HTERT RPE-1 (cell line): ENCODE data around the gene TAS2R30.

ENCODE experiments used
- in situ Hi-C: fragments of 300-500 bp; cut with MboI; formaldehyde crosslinking; loops from 4 replicates; pipeline ENCODE4 v1.14.3; 2020; ENCODE audit warnings: low sequenced_read_pairs

TAS2R30 gene, protein sequence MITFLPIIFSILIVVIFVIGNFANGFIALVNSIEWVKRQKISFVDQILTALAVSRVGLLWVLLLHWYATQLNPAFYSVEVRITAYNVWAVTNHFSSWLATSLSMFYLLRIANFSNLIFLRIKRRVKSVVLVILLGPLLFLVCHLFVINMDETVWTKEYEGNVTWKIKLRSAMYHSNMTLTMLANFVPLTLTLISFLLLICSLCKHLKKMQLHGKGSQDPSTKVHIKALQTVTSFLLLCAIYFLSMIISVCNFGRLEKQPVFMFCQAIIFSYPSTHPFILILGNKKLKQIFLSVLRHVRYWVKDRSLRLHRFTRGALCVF

GRCh38 chr12:11134305-11134704, at the start of gene TAS2R30:
TAS2R30 (minus strand) TSS chr12:11134644; CDS start chr12:11134244, 400 bp downstream.
- in situ Hi-C loops = no loop called here

DNA sequence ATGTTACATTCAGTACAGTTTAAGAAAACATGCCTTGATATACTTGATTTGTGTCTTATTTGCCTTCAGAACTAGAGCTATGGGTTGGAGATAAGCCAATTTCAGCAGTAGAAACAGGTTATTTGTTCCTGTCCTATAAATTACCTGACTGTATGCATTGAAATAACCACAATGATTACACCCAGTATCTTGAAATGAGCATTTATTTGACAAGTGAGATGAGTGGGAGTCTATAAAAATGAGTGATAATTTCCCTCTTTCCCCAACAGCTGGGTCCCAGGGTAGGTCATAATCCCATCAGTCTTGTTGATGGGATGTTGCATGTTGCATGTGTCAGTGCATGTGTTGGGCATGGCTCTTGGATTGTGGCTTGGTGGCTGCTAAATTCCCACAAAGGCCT, 48.6 kb upstream of the TAS2R30 start:
- in situ Hi-C loops = no loop called here

DNA sequence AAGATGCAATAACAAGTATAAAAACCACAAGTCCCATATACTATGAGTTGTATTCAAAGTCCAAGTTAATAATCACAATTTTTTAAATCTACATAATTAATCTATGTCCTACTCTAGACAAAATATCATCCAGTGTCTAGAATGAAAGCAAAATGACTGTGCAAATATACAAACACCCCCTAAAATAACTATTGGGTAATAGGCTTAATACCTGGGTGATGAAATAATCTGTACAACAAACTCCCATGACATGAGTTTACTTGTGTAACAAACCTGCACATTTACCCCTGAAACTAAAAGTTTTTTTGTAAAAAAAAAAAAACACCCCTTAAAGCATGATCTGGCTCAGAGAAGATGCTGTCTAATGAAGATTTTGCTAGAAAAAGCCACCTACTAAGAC, 48.1 kb upstream of the TAS2R30 start:
- in situ Hi-C loops = no loop called here

DNA sequence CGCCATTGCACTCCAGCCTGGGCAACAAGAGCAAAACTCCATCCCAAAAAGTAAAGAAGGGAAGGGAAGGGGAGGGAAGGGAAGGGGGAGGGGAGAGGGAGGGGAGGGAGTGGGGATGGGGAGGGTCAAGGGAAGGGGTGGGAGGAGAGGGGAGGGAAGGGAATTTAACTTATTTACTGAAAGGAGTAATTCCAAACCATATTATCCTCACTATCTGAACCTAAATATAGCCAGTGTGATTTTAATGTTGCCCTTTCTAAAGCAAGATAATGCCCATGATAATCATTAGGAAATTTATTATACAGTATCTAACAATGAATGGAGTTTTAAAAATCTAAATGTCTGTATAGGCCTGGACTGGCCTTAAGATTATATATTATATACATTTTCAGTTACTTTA, 43.8 kb upstream of the TAS2R30 start:
- in situ Hi-C loops = no loop called here

DNA sequence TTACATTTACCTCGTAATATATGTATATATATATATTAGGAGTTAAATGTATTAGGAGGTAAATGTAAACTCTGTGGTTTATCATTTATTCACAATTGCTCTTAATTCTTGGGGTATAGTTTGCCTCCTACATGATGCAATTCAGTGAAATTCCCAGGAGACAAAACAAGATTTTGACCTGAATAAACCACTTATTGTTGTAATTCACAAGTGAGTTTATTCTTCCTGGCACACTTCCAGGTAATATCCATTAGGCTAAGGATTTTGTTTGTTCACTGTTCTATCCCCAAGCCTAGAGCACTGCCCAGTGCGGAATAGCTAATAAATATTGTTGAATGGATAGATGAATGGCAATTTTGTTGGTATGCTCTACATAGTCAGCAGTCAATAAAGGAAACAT, 39.6 kb upstream of the TAS2R30 start:
- in situ Hi-C loops = no loop called here

- in situ Hi-C loops = no loop called here
Observed at GRCh38 chr12:11171969-11172675, 37.7 kb upstream of the TAS2R30 start.

GRCh38 chr12:11171145-11171968, 36.9 kb upstream of the TAS2R30 start, which contains the start of gene SMIM10L1:
SMIM10L1 (plus strand) TSS chr12:11171194; CDS start chr12:11171357, 163 bp downstream.
- in situ Hi-C loops = no loop called here

GRCh38 chr12:11170810-11171144, 36.3 kb upstream of the TAS2R30 start:
- in situ Hi-C loops = no loop called here

DNA sequence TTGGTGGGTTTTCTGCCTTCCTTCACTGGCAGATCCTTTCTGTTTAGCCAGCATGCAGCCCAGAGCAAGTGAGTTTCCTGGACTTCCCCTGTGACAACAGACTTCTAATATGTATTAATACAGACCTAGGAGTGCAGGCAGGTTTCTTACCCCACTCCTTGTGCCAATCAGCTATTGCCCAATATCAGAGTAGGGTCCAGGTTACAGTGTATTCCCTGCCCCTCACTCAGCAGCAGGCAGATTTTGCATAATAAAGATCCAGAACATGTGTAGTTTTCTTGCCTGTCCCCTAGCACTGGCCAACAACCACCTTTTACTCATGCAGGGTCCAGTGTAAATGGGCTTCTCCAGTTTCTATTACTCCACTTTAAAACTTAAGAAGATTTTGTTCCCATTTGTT, 31.9 kb upstream of the TAS2R30 start:
- in situ Hi-C loops = no loop called here

- in situ Hi-C loops = no loop called here
Observed at GRCh38 chr12:11164384-11164783, 29.9 kb upstream of the TAS2R30 start.

DNA sequence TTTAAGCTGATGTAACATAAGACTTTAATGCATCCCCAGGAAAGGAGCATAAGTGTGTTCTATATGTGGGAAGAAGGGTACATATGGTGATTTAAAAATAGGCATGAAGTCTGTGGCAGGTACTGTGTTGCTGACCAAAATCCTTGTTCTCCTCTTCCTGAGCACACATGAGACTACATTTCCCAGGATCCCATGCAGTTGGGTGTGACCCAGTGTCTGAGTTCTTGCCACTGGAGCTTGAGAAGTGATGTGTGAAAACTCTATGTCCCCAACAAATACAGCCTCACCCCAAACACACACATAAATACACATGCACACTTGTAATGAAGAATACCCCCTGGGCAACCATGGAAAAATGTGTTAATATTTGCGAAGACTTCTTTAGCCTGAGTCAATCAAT, 28.1 kb upstream of the TAS2R30 start:
- in situ Hi-C loops = no loop called here

GRCh38 chr12:11158885-11159444, 24.5 kb upstream of the TAS2R30 start:
- in situ Hi-C loops = no loop called here

DNA sequence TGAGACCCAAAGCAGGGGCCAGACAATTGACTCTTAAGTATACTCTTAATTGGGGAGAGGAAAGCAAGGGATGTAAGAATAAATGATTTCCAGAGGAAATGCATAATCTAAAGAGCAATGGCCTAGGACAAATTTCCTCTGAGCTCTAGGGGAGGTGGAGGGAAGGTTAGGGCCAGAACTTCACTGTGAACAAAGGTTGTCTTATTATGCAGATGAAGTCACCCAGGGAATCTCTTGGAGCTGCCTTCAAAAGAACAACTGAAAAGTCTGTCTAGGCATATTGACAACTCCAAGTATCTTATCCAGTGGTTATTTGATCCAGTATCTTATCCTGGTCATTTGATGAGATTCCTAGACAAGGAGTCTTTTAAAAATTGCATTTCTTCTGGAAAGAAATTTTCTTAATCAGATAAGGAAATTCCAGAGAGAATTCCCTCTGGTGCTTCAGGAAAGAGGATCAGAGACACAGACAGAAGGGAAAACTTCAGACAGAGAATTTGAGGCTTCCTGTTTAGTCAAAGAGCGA, 20.0 kb upstream of the TAS2R30 start:
- in situ Hi-C loops = no loop called here

DNA sequence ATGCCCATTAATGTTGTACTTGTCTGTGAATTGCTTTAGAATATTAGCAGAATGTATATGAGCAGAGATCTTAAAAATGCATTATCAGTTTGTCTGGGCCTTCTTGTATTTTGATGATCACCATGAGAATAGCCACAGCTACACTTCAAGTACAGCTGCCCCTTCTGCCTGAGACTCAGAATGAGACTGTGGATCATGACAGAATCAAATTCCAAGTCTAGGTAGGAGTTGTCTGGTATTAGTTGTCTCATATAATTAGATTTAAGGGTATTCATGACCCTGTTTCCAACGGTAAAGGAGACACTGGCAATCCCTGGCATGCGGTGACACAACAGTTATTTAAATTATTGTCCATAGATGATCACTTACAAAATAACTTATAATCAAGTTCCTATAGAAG, 18.3 kb upstream of the TAS2R30 start:
- in situ Hi-C loops = no loop called here

DNA sequence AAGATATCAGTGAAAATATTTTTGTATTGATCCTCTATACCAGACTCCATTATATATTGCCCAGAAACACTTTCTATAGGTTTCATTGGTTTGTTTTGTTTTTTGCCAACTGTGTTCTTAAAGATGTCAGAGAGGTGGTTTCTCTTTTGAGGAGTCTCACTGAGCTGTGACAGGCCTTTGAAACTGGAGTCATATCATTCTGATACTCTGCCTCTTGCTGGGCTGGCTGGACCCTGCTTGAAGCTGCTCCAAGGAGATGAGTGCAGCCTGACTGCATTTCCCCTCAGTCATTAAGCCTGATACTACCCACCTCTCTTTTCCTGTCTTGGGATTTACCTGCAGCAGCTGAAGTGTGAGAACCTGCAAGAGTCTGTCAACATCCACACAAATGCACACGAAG, 16.4 kb upstream of the TAS2R30 start:
- in situ Hi-C loops = no loop called here

GRCh38 chr12:11147420-11147819, 13.0 kb upstream of the TAS2R30 start:
- in situ Hi-C loops = no loop called here

- in situ Hi-C loops = no loop called here
Observed at GRCh38 chr12:11144297-11144696, 9.9 kb upstream of the TAS2R30 start.

GRCh38 chr12:11143352-11143751, 8.9 kb upstream of the TAS2R30 start:
- in situ Hi-C loops = no loop called here

- in situ Hi-C loops = no loop called here
Observed at GRCh38 chr12:11136075-11136474, 1.6 kb upstream of the TAS2R30 start.

- in situ Hi-C loops = no loop called here
Observed at GRCh38 chr12:11133816-11134215, 628 bp downstream of the TAS2R30 start.

DNA sequence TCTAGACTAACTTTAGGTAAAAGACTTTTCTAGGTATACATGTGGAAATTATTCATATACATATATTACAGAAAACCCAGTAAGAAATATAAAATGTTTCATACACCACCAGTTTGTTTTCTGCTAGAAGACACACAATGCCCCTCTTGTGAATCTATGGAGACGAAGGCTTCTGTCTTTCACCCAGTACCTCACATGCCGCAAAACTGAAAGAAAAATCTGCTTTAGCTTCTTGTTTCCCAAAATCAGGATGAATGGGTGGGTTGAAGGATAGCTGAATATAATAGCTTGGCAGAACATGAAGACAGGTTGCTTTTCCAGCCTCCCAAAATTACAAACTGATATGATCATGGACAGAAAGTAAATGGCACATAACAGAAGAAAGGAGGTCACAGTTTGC, 1.3 kb downstream of the TAS2R30 start:
- in situ Hi-C loops = no loop called here
